ENCODE results near the gene SORBS1.
A peak's percentile ranks its signal among the peaks of the same experiment; 100 is the strongest.

The SORBS1 gene

DNA sequence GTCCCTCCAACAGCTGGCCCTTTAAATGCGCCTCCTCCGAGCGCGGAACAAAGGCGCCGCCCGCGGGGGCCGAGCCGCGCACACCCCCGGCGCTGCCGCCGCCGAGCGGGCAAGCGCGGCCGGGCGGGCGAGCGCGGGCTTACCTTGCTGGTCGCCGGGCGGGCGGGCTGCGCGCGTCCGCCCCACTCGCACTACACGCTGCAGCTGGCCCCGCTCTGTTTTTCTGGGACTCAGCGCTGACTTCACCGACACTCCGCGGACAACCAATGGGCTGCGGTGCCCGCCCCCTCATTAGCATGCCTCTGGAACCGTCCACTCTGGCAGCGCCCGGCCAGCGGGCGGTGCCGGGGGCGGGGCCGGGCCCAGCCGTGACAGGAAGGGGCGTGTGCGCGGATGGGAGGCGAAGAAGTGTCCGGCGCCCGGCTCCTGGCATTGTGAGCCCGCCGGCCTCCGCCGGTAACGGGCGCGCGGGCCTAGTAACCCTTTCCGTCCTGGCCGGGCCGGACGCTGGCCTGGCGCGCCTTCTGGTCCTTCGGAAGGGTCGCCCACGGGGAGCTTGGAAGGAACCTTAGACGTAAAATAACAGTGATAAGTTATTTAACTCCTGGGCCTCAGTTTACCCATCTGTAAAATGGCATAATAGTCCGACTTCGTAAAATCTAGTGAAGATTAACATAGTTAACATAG is at the start of gene SORBS1:
Gene SORBS1 (minus strand): TSS at position 195 of the 687 bp plus-strand sequence. CDS start 120,236 bp downstream, outside the sequence.
- peak; percentile 51 to 63 for DNase-seq

DNA sequence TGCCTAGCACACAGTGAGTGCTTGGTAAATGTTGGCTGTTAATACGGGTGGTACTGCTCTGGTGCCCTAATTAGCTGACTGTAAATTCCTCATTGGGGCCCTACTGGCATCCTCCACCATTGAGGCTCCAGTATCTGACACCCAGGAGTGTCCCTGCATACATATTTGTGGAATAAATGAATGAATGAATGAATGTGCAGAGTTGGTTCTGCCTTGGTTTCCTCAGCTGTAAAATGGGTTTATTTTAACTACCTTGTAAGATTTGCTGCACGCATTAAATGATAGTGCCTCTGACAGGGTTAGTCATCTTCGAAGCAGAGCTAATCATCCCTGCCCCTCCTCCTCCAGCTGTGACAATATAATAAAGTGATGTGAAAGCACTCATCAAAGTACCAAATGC is 49.6 kb upstream of the SORBS1 start:
- DNase-seq, result no peak

DNA sequence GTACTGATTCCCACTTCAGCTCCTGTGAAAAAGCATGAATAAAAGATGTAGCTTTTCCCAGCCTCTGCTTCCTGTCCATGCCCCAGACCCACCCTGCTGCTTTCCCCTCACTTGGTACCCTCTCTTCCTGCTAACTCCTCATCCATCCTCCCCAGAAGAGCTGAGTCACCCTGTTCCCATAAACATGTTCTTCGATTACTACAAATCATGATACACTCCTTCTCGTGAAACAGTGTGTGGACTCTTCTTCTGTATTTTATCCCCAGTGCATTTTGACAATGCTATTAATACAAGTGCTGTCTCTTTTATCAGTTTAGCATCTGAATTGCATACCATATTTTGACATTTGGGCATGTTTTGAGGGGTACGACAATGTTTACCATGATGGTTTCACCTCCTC is 45.8 kb upstream of the SORBS1 start:
- DNase-seq, result no peak

DNA sequence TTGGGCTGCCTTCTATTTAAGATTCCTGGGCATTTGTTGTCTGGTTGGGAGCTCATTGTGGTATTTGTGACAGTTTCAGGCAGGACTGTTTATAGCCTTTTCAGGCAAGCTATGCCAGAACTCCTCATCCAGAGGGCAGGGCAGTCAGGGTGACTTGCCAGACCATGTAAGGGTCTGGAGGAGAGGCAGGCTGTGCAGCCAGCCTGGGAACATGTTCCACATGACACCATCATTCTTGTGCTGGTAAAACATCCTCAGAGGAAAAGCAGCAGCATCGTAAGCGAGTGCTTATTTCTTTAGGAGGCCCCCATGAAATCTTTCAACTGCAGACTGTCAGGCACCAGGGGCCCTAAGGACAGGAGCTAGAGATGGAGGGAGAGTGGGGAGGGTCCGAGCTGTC is 44.0 kb upstream of the SORBS1 start:
- no peak for DNase-seq

GRCh38 chr10:95604630-95605029 is 43.5 kb upstream of the SORBS1 start:
- no peak for DNase-seq

- no peak for DNase-seq
These were observed 41.2 kb upstream of the SORBS1 start for GRCh38 chr10:95602382-95602781.

- DNase-seq, result peak in 1 of 2 donors; percentile 51
These were observed 40.0 kb upstream of the SORBS1 start for GRCh38 chr10:95601116-95601719.

GRCh38 chr10:95600158-95600557 is 39.0 kb upstream of the SORBS1 start:
- DNase-seq, result no peak

- no peak for DNase-seq
These were observed 36.6 kb upstream of the SORBS1 start for GRCh38 chr10:95597788-95598187.

DNA sequence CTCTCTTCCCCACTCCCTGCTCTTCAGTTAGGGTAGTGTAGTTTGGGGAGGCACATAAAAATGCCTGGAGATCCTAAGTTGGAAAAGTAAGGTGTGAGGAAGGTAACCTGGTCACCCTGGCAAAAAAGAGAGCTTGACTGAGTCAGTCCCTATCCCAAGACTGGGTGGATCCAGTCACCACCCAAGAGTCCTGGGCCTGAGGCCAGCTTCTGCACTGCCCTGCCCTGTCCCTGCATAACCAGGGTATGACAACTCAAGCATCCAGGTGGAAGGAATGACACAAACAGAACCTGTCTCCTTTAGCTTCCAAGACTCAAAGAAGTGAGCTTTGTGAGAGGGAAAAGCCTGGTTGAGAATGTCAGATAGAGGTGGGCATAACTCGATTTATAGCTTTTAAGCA is 26.9 kb upstream of the SORBS1 start:
- DNase-seq, result no peak

DNA sequence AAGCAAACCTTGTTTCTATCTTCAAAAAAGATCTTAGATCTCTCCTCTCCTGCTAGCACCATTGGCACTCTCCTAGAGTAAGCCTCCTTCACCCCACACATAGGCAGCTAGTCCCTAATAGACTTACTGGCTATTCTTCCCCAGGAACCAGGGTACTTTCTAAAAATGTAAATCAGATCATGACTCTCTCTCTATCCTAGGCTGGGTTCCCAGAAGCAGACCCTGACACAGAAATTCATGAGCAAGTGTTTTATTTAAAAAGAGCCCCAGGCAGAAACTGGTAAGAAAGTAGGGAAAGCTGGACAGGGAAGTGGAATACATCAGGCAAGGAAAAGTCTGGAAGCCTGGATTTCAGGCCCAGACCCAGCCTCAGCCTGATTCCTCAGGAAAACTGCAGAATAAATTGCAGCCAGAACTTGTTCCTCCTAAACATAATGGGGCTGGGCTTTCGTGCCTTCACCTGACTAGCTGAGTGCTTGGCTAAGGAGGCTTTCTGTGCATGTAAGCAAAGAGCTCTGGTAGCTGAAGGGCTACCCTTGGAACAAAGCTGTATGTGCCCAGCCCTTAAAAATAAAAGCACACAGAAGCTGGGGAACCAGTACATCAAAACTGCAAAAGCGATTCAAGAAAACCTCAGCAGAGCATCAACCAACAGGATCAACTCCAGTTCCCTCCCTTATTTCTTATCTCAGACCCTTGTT is 18.8 kb upstream of the SORBS1 start:
- DNase-seq, result no peak

GRCh38 chr10:95579292-95579691 is 18.1 kb upstream of the SORBS1 start:
- no peak for DNase-seq

GRCh38 chr10:95578619-95579018 is 17.4 kb upstream of the SORBS1 start:
- DNase-seq, result no peak

DNA sequence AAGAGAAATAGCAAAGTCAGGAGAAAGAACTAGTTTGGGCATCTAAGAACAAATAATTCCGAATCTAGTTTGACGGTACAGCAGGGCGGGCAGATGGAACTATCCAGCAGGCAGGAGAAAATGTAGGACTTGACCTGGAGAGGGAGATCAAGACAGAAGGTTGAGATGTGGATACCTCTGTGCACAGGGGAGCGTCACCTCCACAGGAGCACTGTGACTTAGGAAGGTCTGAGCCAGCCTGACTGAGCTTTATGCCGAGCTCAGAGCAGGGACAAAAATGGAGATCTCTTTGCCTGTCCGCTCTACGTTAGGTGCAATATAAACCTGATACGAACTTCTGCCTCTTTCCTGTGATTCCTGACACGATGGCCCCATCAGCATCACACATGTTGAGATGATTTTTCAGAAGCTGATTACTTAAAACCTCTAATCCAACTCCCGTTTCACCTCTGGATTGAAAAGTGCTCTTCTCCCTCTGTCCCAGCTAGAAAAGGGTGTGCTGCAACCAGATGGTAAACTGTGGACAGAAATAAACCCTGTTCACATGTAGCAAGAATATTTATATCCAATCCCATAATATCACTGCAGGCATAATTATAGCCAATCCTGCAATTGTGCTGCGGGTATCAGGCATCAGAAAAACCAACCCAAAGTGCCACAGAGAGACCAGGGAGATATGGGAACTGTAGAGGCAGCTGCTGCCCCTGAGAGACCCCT is 13.6 kb upstream of the SORBS1 start:
- no peak for DNase-seq

DNA sequence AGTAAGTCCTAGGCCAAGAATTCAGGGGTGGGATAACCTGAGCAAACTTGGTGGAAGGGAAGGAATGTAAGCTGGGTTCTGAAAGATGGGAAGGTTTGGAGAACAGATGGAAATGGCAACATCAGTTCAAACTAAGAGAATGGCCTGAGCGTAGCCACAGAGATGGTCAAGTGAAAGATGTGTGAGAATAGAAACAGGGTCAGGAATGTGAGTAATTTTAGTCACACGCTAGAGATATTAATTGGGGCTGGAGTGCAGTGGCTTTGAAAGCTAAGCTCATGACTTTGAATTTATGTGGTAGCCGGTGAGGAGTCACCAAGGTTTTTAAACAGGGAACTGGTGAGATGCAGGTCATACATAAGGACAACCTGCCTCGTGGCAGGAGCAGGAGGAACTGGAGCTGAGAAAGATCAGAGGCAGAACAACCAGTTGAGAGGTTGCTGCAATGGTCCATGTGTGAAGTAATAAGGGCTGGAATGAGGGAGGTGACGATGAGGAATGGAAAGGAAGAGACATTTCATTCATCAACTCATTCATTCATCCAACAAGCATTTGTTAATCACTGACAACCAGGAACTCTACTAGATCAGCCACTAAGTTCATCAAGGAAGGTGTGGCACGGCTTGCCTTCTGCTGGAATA is 12.9 kb upstream of the SORBS1 start:
- no peak for DNase-seq

DNA sequence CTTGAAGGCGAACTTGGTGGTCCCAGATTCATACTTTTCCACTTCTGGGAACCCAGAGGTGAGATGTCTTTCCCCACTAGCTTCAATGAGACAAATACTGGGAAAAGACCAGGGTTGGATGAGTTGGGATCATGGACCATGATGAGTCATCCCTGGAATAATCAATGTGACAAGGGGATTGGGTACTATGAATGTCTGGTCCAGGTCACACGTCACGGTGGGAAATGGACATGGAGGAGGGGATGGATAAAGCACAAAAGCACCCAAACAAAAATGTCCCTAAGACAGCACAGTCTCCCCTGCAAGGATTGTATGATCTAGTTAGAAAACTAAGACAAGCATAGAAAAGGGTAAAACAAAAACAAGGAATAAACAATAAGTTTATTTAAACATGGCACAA is 12.4 kb upstream of the SORBS1 start:
- DNase-seq, result no peak

GRCh38 chr10:95572131-95572820 is 11.1 kb upstream of the SORBS1 start:
- DNase-seq, result no peak

DNA sequence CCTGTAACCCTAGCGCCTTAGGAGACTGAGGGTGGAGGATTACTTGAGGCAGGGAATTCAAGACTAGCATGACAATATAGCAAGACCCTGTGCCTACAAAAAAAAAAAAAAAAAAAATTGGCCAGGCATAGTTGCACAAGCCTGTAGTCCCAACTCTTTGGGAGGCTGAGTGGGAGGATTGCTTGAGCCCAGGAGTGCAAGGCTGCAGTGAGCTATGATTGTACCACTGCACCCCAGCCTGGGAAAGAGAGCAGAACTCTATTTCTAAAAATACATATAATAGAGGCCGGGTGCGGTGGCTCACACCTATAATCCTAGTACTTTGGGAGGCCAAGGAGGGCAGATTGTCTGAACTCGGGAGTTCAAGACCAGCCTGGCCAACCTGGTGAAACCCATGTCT is 10.2 kb upstream of the SORBS1 start:
- DNase-seq, result no peak

DNA sequence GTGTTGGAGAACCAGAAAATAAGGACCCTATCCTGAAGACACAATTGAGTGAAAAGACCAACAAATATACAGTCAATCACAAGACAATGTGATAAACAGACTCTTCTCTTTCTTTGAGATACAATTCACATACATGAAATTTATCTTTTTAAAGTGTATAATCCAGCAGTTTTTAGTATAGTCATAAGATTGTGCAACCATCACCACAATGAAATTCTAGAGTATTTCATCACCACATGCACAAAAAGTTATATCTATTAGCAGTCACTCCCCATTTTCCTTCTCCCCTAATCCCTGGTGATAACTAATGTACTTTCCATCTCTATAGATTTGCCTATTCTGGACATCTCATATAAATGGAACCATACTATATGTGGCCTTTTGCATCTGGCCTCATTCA is 8.2 kb upstream of the SORBS1 start:
- DNase-seq, result no peak

- no peak for DNase-seq
These were observed 6.9 kb upstream of the SORBS1 start for GRCh38 chr10:95567903-95568630.

DNA sequence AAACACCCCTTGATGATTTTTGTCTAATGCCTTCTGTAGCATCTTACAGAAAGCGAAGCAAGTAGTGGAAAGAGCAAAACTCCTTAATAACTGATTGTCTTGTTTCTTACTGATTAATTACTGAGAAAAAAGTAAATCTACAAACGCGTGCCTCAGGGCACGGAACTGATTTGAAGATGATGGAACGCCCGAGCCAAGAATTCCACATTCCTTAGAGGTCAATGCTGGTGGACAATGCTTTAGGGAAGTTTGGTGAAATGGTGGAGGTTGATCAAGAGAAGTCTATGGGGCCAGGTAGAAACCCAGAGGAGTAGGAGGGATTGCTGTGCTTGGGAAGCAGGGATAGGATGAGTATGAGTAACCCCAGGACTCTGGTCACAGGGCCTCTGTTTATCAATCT is 5.0 kb upstream of the SORBS1 start:
- DNase-seq, result no peak

DNA sequence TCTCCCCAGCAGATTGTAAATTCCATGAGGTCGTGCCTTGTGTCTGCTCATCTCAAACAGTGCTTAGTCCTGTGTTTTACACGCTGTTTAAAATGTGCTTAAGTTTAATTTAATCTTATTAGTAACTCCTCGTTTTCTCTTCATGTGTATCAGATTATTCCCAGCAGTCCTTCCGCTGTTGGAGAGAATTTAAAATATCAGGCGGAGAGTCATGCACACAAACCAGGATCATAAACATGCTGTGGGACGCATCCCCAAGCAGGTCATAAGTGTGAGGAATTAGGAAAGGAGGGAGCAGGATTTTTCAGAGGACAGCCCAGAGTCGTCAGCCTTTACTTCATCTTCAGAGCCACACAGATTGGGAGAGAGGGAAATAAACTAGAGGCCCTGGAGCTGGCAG is 4.2 kb upstream of the SORBS1 start:
- DNase-seq, result no peak
